ENCODE results near the gene NR0B2.

Gene NR0B2

DNA sequence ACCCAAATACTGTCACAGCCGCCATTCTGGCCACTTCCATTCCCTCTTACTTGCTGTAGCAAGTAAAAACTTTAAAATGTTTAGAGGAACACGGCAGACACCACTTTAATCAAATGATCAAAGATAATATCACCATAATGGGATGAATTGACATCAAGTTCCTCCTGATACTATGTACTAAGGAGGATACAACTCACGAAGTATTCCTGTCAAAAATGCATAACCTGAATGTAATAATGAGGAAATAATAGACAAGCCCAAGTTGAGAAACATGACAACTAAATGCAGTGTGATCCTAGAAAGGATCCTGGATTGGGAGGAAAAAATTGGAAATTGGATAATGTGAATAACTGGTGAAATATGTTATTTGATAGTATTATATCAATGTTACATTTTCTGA is 42.5 kb upstream of the NR0B2 start:
- no peak overlapping the region for H3K4me3 ChIP-seq (ENCODE audit: low read depth, low read length)
- TF ChIP-seq, protein P1, sequence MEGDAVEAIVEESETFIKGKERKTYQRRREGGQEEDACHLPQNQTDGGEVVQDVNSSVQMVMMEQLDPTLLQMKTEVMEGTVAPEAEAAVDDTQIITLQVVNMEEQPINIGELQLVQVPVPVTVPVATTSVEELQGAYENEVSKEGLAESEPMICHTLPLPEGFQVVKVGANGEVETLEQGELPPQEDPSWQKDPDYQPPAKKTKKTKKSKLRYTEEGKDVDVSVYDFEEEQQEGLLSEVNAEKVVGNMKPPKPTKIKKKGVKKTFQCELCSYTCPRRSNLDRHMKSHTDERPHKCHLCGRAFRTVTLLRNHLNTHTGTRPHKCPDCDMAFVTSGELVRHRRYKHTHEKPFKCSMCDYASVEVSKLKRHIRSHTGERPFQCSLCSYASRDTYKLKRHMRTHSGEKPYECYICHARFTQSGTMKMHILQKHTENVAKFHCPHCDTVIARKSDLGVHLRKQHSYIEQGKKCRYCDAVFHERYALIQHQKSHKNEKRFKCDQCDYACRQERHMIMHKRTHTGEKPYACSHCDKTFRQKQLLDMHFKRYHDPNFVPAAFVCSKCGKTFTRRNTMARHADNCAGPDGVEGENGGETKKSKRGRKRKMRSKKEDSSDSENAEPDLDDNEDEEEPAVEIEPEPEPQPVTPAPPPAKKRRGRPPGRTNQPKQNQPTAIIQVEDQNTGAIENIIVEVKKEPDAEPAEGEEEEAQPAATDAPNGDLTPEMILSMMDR (IDR thresholded peaks at IDR 0.05; ENCODE audit: insufficient read depth, low read depth, low read length, missing control alignments) = no peak
- DNase-seq (ENCODE audit: low read depth) = no peak

DNA sequence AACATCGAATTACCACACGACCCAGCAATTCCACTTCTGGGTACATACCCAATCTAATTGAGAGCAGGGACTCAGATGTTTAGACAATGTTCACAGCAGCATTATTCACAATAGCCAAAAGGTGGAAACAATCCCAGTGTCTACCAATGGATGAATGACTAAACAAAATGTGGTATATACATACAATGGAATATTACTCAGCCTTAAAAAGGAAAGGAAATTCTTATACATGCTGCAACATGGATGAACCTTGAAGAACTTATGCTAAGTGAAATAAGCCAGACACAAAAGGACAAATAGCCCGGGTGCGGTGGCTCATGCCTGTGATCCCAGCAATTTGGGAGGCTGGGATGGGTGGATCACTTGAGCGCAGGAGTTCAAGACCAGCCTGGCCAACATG is 39.6 kb upstream of the NR0B2 start:
- H3K4me3 ChIP-seq (ENCODE audit: low read depth, low read length) = no peak overlapping the region
- TF ChIP-seq, protein P1 (IDR thresholded peaks at IDR 0.05; ENCODE audit: insufficient read depth, low read depth, low read length, missing control alignments) = no peak
- DNase-seq (ENCODE audit: low read depth) = no peak

DNA sequence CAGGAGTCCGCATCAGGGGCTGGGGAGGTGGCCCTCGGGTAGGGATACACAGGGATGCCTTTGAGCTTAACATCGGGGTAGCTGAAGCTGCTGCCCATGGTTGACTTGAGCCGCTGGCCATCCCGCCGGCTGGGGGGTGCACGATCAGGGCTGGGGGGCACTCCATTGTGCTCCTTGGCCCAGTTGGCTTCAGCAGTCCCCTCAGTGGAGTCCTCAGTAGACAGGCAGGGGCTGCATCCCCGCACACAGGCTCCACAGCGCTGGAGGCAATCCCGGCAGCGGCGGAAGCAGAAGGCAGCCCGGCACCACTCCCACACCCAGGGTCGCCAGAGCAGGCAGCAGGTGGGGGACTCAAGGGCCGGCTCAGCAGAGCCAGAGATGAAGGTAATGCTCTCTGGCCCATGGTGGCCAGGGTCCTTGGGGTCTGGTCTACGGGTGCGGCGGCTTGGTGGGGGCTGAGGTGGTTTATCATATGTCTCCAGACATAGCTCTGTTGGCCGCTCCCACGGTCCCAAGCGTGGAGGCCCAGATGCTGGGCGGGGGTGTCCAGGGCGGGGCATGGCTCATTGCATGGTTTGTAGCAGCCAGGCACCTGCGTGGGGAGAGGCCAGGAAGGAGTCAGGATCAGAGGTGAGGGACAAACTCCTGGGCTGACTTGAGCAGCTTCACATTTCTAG is 38.2 kb upstream of the NR0B2 start:
- no peak overlapping the region for H3K4me3 ChIP-seq (ENCODE audit: low read depth, low read length)
- TF ChIP-seq, protein P1 (IDR thresholded peaks at IDR 0.05; ENCODE audit: insufficient read depth, low read depth, low read length, missing control alignments) = no peak
- DNase-seq (ENCODE audit: low read depth) = no peak

DNA sequence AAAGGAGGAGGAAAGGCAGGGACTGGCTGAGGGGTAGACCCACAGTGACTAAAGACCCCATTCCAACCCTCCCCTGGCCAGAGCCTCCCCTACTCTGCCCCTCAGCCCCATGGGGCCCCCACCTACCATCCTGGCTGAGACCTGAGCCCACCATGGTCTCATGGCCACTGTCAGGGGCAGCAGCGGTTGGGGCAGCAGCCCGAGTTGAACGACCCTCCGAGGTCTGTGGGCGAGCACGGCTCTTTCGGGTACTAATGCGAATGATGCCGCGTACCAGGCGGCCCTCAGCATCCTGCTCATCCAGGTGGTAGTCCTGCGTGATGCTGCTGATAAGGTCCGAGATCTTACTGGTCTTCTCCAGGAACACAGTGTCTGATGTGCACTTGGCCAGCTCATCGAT is 37.4 kb upstream of the NR0B2 start:
- TF ChIP-seq, protein P1 (IDR thresholded peaks at IDR 0.05; ENCODE audit: insufficient read depth, low read depth, low read length, missing control alignments) = no peak
- H3K4me3 ChIP-seq (ENCODE audit: low read depth, low read length) = no peak overlapping the region

DNA sequence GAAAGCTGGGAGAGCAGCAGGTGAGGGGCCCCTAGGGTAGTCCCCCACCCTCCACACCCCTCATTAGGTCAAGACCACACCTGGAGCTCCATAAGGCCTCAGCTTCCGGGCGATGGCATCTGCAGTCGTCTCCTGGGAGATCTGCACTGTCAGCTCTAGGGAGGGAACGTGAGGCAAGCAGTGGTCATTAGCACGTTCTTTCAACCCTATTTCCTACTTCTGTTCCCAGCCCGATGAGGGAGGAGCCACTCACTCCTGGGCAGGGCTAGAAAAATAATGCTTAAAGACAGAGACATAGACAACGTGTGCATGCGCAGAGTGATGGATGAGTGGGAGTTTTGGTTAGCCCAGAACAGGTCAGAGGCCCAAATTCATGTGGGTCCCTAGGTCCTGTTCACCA is 36.8 kb upstream of the NR0B2 start:
- DNase-seq (ENCODE audit: low read depth) = no peak
- TF ChIP-seq, protein P1 (IDR thresholded peaks at IDR 0.05; ENCODE audit: insufficient read depth, low read depth, low read length, missing control alignments) = no peak
- H3K4me3 ChIP-seq (ENCODE audit: low read depth, low read length) = no peak overlapping the region

More for the DNA sequence above, 37.4 kb upstream of the NR0B2 start:
- DNase-seq (ENCODE audit: low read depth) = no peak

DNA sequence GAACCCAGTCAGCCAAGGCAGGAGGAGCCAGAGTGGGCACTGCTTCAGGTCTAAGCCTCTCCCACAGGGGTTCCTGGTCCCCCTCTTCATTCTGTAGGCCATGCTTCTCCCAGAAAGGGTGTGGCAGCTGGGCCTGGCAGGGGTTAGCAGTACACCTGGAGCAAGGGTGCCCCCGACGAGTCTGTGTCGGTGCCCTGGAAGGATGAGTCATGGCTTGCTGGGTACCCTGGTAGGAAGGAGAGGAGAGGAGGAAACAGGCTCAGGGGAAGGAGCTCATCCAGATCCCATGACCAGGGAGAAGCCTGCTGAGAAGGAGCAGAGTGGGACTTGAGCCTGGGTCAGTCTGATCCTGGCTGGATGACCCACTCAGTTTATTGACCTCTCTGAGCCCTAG is 36.1 kb upstream of the NR0B2 start:
- H3K4me3 ChIP-seq (ENCODE audit: low read depth, low read length) = no peak overlapping the region
- TF ChIP-seq, protein P1 (IDR thresholded peaks at IDR 0.05; ENCODE audit: insufficient read depth, low read depth, low read length, missing control alignments) = no peak
- no peak for DNase-seq (ENCODE audit: low read depth)

Measured in GM12865 (cell line).